Measurements from ENCODE around the gene PGM5.

Gene PGM5

DNA sequence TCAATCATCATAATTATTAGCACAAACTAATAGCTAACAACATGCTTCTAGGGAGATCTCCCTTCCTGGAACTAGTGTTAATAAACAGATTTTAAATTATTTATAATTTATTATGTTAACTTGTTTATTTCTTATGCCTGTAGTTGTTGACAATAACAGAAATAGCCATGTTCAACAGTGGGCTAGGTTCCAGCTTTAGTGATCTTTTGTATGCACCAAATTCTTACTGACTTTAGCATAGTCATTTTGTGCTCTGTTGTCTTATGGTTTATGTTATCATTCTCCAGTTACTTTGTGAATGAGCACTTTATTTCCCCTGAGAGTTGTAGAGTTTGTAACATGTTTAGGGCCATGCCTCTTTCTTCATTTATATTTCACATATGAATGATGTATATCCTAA lies 113.7 kb downstream of the PGM5 start:
- no peak for TF ChIP-seq CTCF (IDR thresholded peaks at IDR 0.05)

GRCh38 chr9:68470634-68471033 lies 114.2 kb downstream of the PGM5 start:
- no peak for TF ChIP-seq CTCF (IDR thresholded peaks at IDR 0.05)

DNA sequence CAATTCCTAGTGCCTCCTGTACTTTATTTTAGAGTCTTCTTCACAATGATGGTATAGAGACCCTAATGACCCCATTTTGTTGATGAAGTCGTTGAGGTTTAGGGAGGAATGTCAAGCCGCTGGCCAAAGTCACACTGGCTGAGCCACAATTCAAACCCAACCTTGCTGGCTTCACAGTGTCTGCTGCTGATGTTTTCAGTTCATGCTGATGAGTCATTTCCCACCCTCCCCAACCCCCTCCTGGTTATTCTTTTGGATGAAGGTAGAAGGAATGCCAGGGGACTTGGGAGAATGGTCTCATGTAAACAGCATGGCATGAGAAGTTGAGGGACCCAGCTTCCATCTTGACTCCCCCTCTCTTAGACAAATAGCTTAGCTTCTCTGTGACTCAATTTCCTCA lies 115.7 kb downstream of the PGM5 start:
- TF ChIP-seq CTCF (IDR thresholded peaks at IDR 0.05), result no peak

DNA sequence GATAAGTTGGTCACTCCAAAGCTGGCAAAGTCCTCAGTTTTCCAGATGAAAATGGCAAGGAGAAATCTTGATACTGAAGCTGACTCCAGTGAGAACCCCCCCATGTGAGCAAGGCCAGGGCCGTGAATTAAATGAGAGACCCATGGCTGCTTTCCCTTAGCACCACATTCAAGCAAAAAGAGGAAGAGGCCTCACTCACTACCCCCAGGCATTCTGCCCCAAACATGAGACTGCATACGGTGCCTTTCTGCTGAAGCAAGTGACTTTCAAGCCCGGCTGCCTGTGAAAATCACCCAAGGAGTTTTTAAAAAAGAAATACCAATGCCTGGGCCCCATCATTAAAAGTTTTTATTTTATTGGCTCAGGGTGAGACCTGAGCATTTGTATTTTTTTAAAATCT lies 117.4 kb downstream of the PGM5 start:
- no peak for TF ChIP-seq CTCF (IDR thresholded peaks at IDR 0.05)

GRCh38 chr9:68476422-68476821 lies 120.0 kb downstream of the PGM5 start:
- no peak for TF ChIP-seq CTCF (IDR thresholded peaks at IDR 0.05)

GRCh38 chr9:68476847-68477246 lies 120.4 kb downstream of the PGM5 start:
- no peak for TF ChIP-seq CTCF (IDR thresholded peaks at IDR 0.05)

GRCh38 chr9:68480807-68481206 lies 124.4 kb downstream of the PGM5 start:
- TF ChIP-seq CTCF (IDR thresholded peaks at IDR 0.05), result no peak

GRCh38 chr9:68482548-68482947 lies 126.1 kb downstream of the PGM5 start:
- TF ChIP-seq CTCF (IDR thresholded peaks at IDR 0.05), result no peak
